Brain pericyte (primary cell): Measurements from ENCODE around the gene UNC13A.

Source experiments
- DNase-seq: peaks from one replicate; pipeline ENCODE4 v3.0.0-alpha.2; 2012; ENCODE audit warnings: low read depth, low spot score

The UNC13A gene

GRCh38 chr19:17687857-17688784, at the start of gene UNC13A:
TSS of gene UNC13A (minus strand) at chr19:17688354. CDS start at chr19:17688199, 155 bp downstream.
- DNase-seq: no peak

GRCh38 chr19:17737690-17738153, 49.6 kb upstream of the UNC13A start:
- DNase-seq: no peak

DNA sequence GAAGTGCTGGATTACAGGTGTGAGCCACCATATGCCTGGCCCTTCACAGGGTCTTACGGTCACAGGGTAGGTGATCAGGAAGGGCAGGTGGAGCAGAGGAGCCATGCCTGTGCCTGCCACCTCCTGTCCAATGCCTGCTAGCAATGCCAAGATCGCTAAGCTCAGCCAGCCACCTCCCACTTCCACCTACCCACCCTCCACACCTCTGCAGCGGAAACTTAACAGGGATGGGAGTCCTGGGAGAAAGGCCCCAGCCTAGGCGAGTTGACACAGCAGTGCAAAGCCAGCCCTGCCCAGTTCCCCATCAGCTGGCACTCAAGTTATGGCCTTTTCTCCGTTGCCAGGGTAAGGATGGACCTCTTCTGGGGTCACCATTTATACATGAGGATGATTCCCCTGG, 47.3 kb upstream of the UNC13A start:
- DNase-seq: no peak

DNA sequence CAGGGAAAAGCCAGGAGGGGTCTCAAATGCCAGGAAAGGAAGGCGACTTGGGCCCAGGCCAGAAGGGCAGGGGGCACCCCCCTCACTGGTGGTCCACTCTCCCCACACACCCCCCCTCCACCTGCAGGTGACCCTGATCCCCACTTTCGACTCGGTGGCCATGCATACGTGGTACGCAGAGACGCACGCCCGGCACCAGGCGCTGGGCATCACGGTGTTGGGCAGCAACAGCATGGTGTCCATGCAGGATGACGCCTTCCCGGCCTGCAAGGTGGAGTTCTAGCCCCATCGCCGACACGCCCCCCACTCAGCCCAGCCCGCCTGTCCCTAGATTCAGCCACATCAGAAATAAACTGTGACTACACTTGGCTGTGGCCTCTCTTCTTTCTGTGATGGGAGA, 46.0 kb upstream of the UNC13A start:
- DNase-seq: no peak

DNA sequence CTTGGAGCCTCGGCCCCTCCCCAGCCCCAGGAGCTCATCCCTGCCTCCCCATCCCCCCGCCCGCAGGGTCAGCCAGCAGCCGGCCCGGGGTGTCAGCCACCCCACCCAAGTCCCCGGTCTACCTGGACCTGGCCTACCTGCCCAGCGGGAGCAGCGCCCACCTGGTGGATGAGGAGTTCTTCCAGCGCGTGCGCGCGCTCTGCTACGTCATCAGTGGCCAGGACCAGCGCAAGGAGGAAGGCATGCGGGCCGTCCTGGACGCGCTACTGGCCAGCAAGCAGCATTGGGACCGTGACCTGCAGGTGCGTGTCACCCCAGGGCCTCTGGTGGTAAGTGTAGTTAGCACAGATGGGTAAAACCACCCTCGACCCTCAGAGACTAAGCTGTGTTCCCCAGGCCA, 45.0 kb upstream of the UNC13A start:
- DNase-seq: no peak

DNA sequence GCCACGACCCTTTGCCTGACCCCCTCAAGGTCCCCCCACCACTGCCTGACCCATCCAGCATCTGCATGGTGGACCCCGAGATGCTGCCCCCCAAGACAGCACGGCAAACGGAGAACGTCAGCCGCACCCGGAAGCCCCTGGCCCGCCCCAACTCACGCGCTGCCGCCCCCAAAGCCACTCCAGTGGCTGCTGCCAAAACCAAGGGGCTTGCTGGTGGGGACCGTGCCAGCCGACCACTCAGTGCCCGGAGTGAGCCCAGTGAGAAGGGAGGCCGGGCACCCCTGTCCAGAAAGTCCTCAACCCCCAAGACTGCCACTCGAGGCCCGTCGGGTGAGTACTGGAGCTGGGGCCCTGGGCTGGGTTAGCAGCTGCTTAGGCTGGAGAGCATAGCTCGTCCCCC, 39.7 kb upstream of the UNC13A start:
- DNase-seq: no peak

- no peak for DNase-seq
These were observed 39.0 kb upstream of the UNC13A start for GRCh38 chr19:17726964-17727773.

DNA sequence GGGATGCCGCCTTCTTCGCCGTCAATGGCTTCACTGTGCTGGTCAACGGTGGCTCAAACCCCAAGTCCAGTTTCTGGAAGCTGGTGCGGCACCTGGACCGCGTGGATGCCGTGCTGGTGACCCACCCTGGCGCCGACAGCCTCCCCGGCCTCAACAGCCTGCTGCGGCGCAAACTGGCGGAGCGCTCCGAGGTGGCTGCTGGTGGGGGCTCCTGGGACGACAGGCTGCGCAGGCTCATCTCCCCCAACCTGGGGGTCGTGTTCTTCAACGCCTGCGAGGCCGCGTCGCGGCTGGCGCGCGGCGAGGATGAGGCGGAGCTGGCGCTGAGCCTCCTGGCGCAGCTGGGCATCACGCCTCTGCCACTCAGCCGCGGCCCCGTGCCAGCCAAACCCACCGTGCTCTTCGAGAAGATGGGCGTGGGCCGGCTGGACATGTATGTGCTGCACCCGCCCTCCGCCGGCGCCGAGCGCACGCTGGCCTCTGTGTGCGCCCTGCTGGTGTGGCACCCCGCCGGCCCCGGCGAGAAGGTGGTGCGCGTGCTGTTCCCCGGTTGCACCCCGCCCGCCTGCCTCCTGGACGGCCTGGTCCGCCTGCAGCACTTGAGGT, 38.1 kb upstream of the UNC13A start:
- DNase-seq: no peak

DNA sequence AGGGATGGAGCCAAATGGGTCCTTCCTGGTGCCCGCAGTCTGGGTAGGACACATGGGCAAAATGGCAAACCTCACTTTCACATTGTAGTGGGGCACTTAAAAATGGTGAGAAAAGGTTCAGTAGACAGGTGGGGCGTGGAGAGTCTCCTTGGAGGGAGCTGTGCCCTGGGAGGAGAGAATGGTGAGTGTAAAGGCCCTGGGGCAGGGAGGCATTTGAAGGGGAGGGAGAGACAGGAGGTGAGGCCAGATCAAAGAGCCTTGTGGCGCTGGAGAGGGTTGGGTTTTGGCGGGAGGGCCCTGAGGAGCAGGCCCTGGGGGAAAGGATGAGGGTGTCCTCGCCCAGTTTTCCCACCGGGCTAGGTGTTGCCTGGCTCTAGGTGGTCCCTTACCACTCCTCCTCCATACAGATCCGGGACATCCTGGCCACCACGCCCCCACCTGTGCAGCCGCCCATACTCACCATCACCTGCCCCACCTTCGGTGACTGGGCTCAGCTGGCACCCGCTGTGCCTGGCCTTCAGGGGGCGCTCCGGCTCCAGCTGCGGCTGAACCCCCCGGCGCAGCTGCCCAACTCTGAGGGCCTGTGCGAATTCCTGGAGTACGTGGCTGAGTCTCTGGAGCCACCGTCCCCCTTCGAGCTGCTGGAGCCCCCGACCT, 37.4 kb upstream of the UNC13A start:
- DNase-seq: no peak

GRCh38 chr19:17724655-17725054, 36.5 kb upstream of the UNC13A start:
- DNase-seq: no peak

DNA sequence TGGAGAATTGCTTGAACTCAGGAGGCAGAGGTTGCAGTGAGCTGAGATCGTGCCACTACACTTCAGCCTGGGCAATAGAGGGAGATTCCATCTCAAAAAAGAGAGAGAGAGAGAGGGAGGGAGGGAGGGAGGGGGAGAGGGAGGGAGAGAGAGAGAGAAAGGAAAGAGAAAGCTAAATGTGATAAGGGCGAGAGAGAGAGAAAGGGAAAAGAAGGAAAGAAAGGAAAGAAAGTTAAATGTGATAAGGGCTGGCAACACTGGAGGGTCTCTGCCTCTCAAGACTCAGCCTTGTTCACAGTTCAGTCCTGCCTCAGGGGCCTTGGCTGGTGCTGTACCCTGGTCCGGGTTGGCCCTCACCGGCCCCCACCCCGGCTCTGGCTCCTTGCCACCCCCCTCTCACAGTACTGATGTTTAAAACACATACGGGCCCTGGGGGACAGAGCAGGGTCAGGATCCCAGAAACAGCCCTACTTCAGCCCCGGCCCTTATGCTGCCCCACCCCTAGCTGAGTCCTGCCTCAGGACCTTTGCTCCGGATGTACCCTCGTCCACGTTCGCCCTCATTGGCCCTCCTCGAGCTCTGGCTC, 34.6 kb upstream of the UNC13A start:
- DNase-seq: no peak

DNA sequence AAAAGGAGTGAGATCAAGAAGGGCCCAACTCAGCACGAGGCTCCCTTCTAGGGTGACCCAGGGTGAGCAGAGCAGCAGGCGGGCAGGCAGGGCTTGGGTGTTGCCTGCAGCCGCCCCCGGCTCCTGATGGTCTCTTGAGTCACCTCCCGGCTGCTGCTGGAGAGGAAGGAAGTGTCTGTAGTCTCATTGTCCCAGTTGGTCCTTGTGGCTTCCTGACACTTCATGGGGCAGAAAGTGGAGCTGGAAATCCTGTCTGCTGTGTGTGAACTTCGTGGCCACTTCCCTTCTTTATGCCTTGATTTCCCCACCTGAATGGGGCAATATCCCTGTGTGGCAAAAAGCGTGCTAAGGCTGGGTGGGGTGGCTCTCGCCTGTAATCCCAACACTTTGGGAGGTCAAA, 33.7 kb upstream of the UNC13A start:
- DNase-seq: no peak

DNA sequence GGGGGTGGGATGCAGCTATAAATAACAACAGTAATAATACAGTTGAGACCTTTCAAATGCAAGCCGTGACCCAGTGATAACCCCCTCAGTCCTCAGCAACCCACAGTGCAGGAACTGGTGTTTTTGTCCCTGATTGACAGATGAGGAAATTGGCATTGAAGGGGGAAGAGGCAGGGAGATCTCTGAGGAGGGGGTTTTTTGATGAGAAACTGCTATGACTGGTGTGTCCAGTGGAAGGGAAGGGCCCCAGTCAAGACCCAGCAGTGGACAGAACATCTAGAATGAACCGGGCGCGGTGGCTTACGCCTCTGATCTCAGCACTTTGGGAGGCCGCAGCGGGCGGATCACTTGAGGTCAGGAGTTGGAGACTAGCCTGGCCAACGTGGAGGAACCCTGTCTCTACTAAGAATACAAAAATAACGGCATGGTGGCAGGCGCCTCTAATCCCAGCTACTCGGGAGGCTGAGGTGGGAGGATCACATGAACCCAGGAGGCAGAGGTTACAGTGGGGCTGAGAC, 33.0 kb upstream of the UNC13A start:
- no peak for DNase-seq

- no peak for DNase-seq
These were observed 32.3 kb upstream of the UNC13A start for GRCh38 chr19:17720440-17720839.

DNA sequence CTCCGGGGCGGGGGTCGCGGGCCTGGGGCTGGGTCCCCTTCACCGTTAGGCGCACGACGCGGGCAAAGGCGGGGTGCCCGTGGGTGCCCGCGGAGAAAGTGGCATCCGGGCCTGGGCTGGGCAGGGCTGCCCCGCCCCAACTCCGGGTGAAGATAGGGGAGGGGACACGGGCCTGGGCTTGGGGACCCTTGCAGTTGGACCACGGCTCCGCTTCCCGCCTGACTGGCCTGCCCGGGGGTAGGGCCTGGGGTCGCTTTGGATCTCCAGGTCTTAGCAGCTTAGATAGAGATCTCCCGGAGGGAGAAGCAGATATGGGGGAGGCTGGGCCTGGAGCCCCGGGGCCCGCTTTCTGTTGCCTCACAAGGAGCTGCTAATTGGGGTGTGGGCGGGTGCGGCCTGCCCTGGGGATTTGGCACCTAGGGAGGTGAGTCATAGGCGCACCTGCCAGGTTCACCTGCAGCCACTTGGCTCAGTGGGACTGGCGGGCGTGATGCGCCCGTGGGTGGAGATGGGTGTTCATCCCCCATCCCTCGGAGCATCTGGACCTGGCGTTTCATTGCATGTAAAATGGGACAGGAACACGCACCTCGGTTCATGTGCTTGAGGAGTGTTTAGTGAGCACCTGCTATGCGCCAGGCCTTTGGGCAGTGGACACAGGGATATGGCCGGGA, 31.7 kb upstream of the UNC13A start:
- DNase-seq: no peak

GRCh38 chr19:17718947-17719711, 31.0 kb upstream of the UNC13A start, which contains the start of gene MAP1S:
TSS of gene MAP1S (plus strand) at chr19:17719480. CDS start at chr19:17719503, 23 bp downstream.
- no peak for DNase-seq

GRCh38 chr19:17718550-17718946, 30.4 kb upstream of the UNC13A start:
- no peak for DNase-seq

- no peak for DNase-seq
These were observed 28.3 kb upstream of the UNC13A start for GRCh38 chr19:17716309-17716929.

DNA sequence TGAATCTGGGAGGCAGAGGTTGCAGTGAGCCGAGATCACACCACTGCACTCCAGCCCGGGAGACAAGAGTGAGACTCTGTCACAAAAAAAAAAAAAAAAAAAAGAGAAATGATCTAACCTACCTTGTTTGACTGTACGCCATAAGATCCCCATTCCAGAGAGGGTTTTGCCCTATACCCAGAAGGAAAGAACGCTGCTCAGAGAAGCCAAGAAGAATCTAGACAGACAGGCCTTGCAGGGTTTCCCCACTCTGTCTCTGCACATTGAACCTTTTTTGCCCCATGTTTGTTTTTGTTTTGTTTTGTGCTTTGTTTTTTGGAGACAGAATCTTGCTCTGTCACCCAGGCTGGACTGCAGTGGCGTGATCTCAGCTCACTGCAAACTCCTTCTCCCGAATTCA, 23.7 kb upstream of the UNC13A start:
- DNase-seq: no peak
